ENCODE measurements around the gene HSD3B1. TPM values are rescaled to one million over a fixed set of nuclear protein-coding genes. Genes with fewer than 3 reads are reported as not detected.

Gene HSD3B1
- total RNA-seq (not detected), polyA plus RNA-seq (not detected)
- long read RNA-seq, donor 1, result 0 reads
- long read RNA-seq, donor 2, result 0 reads

GRCh38 chr1:119506941-119507340 is at the start of gene HSD3B1:
TSS of gene HSD3B1 (plus strand) at chr1:119507210. CDS start at chr1:119507477, 267 bp downstream.
- Histone ChIP-seq H3K27me3 (ENCODE audit: insufficient read depth in 3 of 3, low read length in 2 of 3) (no peaks in the 10 kb centered on the region), H3K4me1 (no peaks in the 10 kb centered on the region), H3K27ac (no peak within 1 kb of the TSS), H3K4me3 (no peak within 1 kb of the TSS), H3K36me3 (ENCODE audit: insufficient read depth in 1 of 2, low read depth in 1 of 2) (no peaks in the 10 kb centered on the region), H3K9me3 (no peaks in the 10 kb centered on the region)
- TF ChIP-seq, protein P1, sequence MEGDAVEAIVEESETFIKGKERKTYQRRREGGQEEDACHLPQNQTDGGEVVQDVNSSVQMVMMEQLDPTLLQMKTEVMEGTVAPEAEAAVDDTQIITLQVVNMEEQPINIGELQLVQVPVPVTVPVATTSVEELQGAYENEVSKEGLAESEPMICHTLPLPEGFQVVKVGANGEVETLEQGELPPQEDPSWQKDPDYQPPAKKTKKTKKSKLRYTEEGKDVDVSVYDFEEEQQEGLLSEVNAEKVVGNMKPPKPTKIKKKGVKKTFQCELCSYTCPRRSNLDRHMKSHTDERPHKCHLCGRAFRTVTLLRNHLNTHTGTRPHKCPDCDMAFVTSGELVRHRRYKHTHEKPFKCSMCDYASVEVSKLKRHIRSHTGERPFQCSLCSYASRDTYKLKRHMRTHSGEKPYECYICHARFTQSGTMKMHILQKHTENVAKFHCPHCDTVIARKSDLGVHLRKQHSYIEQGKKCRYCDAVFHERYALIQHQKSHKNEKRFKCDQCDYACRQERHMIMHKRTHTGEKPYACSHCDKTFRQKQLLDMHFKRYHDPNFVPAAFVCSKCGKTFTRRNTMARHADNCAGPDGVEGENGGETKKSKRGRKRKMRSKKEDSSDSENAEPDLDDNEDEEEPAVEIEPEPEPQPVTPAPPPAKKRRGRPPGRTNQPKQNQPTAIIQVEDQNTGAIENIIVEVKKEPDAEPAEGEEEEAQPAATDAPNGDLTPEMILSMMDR (IDR thresholded peaks at IDR 0.05), result no peak
- 63 to 68% (median 65%) methylated on average over 1 of the region's 1 CpG for WGBS, 3 donors
- DNase-seq, result no peak
- no peak for ATAC-seq
- intact Hi-C loops (cut with DNase I), result no loop called here

GRCh38 chr1:119462964-119463363 is 44.0 kb upstream of the HSD3B1 start:
- no peaks in the 10 kb centered on the region for H3K9me3 ChIP-seq
- 87 to 90% (median 87%) methylated on average over 2 of the region's 2 CpGs for WGBS, 3 donors
- ATAC-seq (no peak), DNase-seq (no peak)
- H3K27ac ChIP-seq, result no peak overlapping the region
- intact Hi-C loops (cut with DNase I), result no loop called here
- H3K36me3 ChIP-seq (ENCODE audit: insufficient read depth in 1 of 2, low read depth in 1 of 2), result no peaks in the 10 kb centered on the region
- TF ChIP-seq, protein P1 (IDR thresholded peaks at IDR 0.05), result no peak
- no peak overlapping the region for H3K4me3 ChIP-seq
- no peaks in the 10 kb centered on the region for H3K27me3 ChIP-seq (ENCODE audit: insufficient read depth in 3 of 3, low read length in 2 of 3)
- no peaks in the 10 kb centered on the region for H3K4me1 ChIP-seq

DNA sequence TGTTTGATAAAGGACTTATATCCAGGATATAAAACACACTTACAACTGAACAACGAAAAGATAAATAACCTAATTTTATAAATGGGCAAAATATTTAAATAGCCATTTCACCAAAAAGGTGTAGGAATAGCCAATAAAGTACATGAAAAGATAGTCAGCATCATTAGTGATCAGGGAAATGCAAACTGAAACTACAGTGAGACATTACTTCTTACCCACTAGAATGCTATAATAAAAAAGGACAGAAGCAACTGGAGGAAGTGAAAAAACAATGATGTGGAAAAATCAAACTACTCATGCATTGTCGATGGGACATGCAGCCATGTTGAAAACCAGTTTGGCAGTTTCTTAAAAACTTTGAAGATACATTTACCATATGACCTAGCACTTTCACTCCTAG is 43.4 kb upstream of the HSD3B1 start:
- Histone ChIP-seq H3K4me1 (no peaks in the 10 kb centered on the region), H3K4me3 (no peak overlapping the region), H3K27me3 (ENCODE audit: insufficient read depth in 3 of 3, low read length in 2 of 3) (no peaks in the 10 kb centered on the region), H3K9me3 (no peaks in the 10 kb centered on the region), H3K36me3 (ENCODE audit: insufficient read depth in 1 of 2, low read depth in 1 of 2) (no peaks in the 10 kb centered on the region), H3K27ac (no peak overlapping the region)
- intact Hi-C loops (cut with DNase I), result no loop called here
- DNase-seq, result no peak
- no peak for ATAC-seq
- WGBS, 3 donors, result 67 to 84% (median 72%) methylated on average over 2 of the region's 2 CpGs
- TF ChIP-seq, protein P1 (IDR thresholded peaks at IDR 0.05), result no peak

DNA sequence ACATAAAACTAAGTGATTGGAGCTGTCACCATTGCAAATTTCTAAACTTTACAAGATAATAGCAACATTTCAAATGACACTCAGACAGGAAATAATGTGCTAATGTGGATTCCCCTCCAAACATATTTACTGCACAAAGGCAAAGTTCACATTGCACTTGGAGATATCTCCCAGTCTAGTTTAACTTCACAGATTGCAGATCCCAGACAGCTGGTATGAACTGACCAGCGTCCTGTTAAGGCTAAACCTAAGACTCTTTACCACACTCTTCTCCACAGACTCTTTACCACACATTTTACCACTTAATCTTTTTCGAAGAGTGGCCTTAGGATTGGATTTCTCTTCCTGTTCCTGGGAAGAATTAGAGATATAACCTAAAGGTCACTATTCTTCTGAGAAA is 40.6 kb upstream of the HSD3B1 start:
- DNase-seq, result no peak
- H3K27ac ChIP-seq, result no peak overlapping the region
- H3K4me3 ChIP-seq, result no peak overlapping the region
- 57 to 66% (median 65%) methylated on average over 2 of the region's 2 CpGs for WGBS, 3 donors
- TF ChIP-seq, protein P1 (IDR thresholded peaks at IDR 0.05), result no peak
- ATAC-seq, result no peak
- no peaks in the 10 kb centered on the region for H3K9me3 ChIP-seq
- no peaks in the 10 kb centered on the region for H3K4me1 ChIP-seq
- intact Hi-C loops (cut with DNase I), result no loop called here
- no peaks in the 10 kb centered on the region for H3K36me3 ChIP-seq (ENCODE audit: insufficient read depth in 1 of 2, low read depth in 1 of 2)
- H3K27me3 ChIP-seq (ENCODE audit: insufficient read depth in 3 of 3, low read length in 2 of 3), result no peaks in the 10 kb centered on the region

GRCh38 chr1:119467219-119467618 is 39.8 kb upstream of the HSD3B1 start:
- Histone ChIP-seq H3K9me3 (no peaks in the 10 kb centered on the region), H3K27ac (no peak overlapping the region), H3K36me3 (ENCODE audit: insufficient read depth in 1 of 2, low read depth in 1 of 2) (no peaks in the 10 kb centered on the region), H3K4me1 (no peaks in the 10 kb centered on the region), H3K4me3 (no peak overlapping the region), H3K27me3 (ENCODE audit: insufficient read depth in 3 of 3, low read length in 2 of 3) (no peaks in the 10 kb centered on the region)
- 94 to 100% (median 98%) methylated on average over 1 of the region's 1 CpG for WGBS, 3 donors
- DNase-seq (no peak), ATAC-seq (no peak)
- TF ChIP-seq, protein P1 (IDR thresholded peaks at IDR 0.05), result no peak
- intact Hi-C loops (cut with DNase I), result no loop called here

All from psoas muscle (tissue), 8 donors.